Muscle of back (tissue), 11 donors: ENCODE data around the gene EFEMP1. TPM values are rescaled to one million over a fixed set of nuclear protein-coding genes. Genes with fewer than 3 reads are reported as not detected.
"Not testable (repeated sequence)": the region's sequence is repeated elsewhere in the genome, so short reads cannot be mapped to it uniquely, and the experiment has no call there.

ENCODE experiments used
- DNase-seq, 3 donors: peaks; one replicate each; pipeline versions ENCODE4 v3.0.0 to v3.0.0-alpha.2; 2013
- polyA plus RNA-seq, 10 donors: library from polyadenylated mRNA; unstranded; fragments of 120-200 nt; gene quantifications; one replicate each; pipeline ENCODE4 v1.2.1, GENCODE V29; 2013; ENCODE audit not compliant: insufficient read length in 10 of 10

Gene EFEMP1
- polyA plus RNA-seq, 10 donors: 34.4 to 102 (median 49.8) TPM

- no peak for DNase-seq
Measured at GRCh38 chr2:55837073-55837472, 86.5 kb downstream of the EFEMP1 start.

GRCh38 chr2:55831671-55832410 lies 91.7 kb downstream of the EFEMP1 start:
- DNase-seq: not testable (repeated sequence)

- DNase-seq: no peak
Measured at GRCh38 chr2:55827855-55828254, 95.7 kb downstream of the EFEMP1 start.

GRCh38 chr2:55827428-55827827 lies 96.2 kb downstream of the EFEMP1 start:
- DNase-seq: not testable (repeated sequence)

- no peak for DNase-seq
Measured at GRCh38 chr2:55826246-55826645, 97.3 kb downstream of the EFEMP1 start.

- DNase-seq: no peak
Measured at GRCh38 chr2:55824551-55825096, 99.0 kb downstream of the EFEMP1 start.

Other genes with a start within 250 kb of the EFEMP1 start
- gene PNPT1, start 229.9 kb downstream of the EFEMP1 start, polyA plus RNA-seq: 10 to 100 TPM; 13.0 to 25.1 (median 16.9) TPM